Ishikawa (cell line): ENCODE results near the gene FAM124A.

Source experiments
- CEBPB ChIP-seq: IDR thresholded peaks from 2 replicates; pipeline ENCODE4 v1.6.1; 2012
- CREB1 ChIP-seq: IDR thresholded peaks from 2 replicates; pipeline ENCODE4 v1.6.1; 2012; ENCODE audit warnings: low read depth
- EGR1 ChIP-seq: IDR thresholded peaks from 2 replicates; pipeline ENCODE4 v1.6.1; 2012
- EP300 ChIP-seq: IDR thresholded peaks from 2 replicates; pipeline ENCODE4 v1.6.1; 2012; ENCODE audit warnings: borderline replicate concordance
- FOXM1 ChIP-seq: IDR thresholded peaks from 2 replicates; pipeline ENCODE4 v1.6.1; 2012; ENCODE audit warnings: low read depth, borderline replicate concordance
- MAX ChIP-seq: IDR thresholded peaks from 2 replicates; pipeline ENCODE4 v1.6.1; 2012
- NFIC ChIP-seq: IDR thresholded peaks from 2 replicates; pipeline ENCODE4 v1.6.1; 2012
- RAD21 ChIP-seq: IDR thresholded peaks from 2 replicates; pipeline ENCODE4 v1.6.1; 2012; ENCODE audit warnings: low read depth
- REST ChIP-seq: IDR thresholded peaks from 2 replicates; pipeline ENCODE4 v1.6.1; 2012; ENCODE audit warnings: low read depth, mild to moderate bottlenecking
- TAF1 ChIP-seq: IDR thresholded peaks from 2 replicates; pipeline ENCODE4 v1.6.1; 2012; ENCODE audit warnings: low read depth, mild to moderate bottlenecking
- TCF12 ChIP-seq: IDR thresholded peaks from 2 replicates; pipeline ENCODE4 v1.6.1; 2012; ENCODE audit warnings: low read depth
- TEAD4 ChIP-seq: IDR thresholded peaks from 2 replicates; pipeline ENCODE4 v1.6.1; 2012
- USF1 ChIP-seq: IDR thresholded peaks from 2 replicates; pipeline ENCODE4 v1.6.1; 2012
- YY1 ChIP-seq: IDR thresholded peaks from 2 replicates; pipeline ENCODE4 v1.6.1; 2012; ENCODE audit warnings: low read depth
- ZBTB7A ChIP-seq: IDR thresholded peaks from 2 replicates; pipeline ENCODE4 v1.6.1; 2012; ENCODE audit warnings: low read depth

The FAM124A gene

GRCh38 chr13:51305271-51305967 is 83.2 kb downstream of the FAM124A start:
- TF ChIP-seq EP300 = no peak
- no peak for TF ChIP-seq CREB1

- TF ChIP-seq FOXM1 = no peak
- TF ChIP-seq USF1 = no peak
- no peak for TF ChIP-seq EGR1
- no peak for TF ChIP-seq NFIC
- no peak for TF ChIP-seq CREB1
- no peak for TF ChIP-seq EP300
- no peak for TF ChIP-seq TCF12
Observed at GRCh38 chr13:51308781-51309180, 86.6 kb downstream of the FAM124A start.

GRCh38 chr13:51311231-51311630 is 89.0 kb downstream of the FAM124A start:
- TF ChIP-seq USF1 = no peak
- no peak for TF ChIP-seq NFIC
- TF ChIP-seq TCF12 = no peak
- TF ChIP-seq YY1 = no peak
- no peak for TF ChIP-seq MAX
- no peak for TF ChIP-seq FOXM1
- TF ChIP-seq RAD21 = no peak
- TF ChIP-seq EP300 = no peak
- no peak for TF ChIP-seq CREB1
- TF ChIP-seq EGR1 = no peak

- no peak for TF ChIP-seq FOXM1
- TF ChIP-seq TCF12 = no peak
- TF ChIP-seq NFIC = no peak
- no peak for TF ChIP-seq MAX
Observed at GRCh38 chr13:51311957-51312520, 89.8 kb downstream of the FAM124A start.

GRCh38 chr13:51313619-51314018 is 91.4 kb downstream of the FAM124A start:
- no peak for TF ChIP-seq CEBPB
- TF ChIP-seq EGR1 = no peak
- no peak for TF ChIP-seq FOXM1
- no peak for TF ChIP-seq MAX
- TF ChIP-seq CREB1 = no peak
- no peak for TF ChIP-seq YY1
- no peak for TF ChIP-seq REST
- TF ChIP-seq EP300 = no peak
- no peak for TF ChIP-seq ZBTB7A
- no peak for TF ChIP-seq TAF1
- TF ChIP-seq TCF12 = no peak
- no peak for TF ChIP-seq TEAD4

GRCh38 chr13:51317262-51317661 is 95.1 kb downstream of the FAM124A start:
- TF ChIP-seq TCF12 (no peak), RAD21 (no peak), CEBPB (no peak), EGR1 (no peak), NFIC (no peak), CREB1 (no peak), EP300 (no peak), FOXM1 (no peak), YY1 (no peak), ZBTB7A (no peak), USF1 (no peak), REST (no peak), TEAD4 (no peak)
